Endothelial cell of hepatic sinusoid (primary cell): Measurements from ENCODE around the gene DOCK1.

Source experiments
- in situ Hi-C: cut with HindIII; loops from 2 replicates; pipeline ENCODE4 v1.10.0; 2017; ENCODE audit warnings: low sequenced_read_pairs

The DOCK1 gene

GRCh38 chr10:127429601-127430312 is 524.5 kb downstream of the DOCK1 start:
- in situ Hi-C loops: no loop called here

GRCh38 chr10:127431525-127431924 is 526.3 kb downstream of the DOCK1 start:
- in situ Hi-C loops: no loop called here

- in situ Hi-C loops: no loop called here
Observed at GRCh38 chr10:127434006-127434405, 528.8 kb downstream of the DOCK1 start.

- in situ Hi-C loops: no loop called here
Observed at GRCh38 chr10:127435246-127435645, 530.0 kb downstream of the DOCK1 start.

GRCh38 chr10:127440371-127440770 is 535.1 kb downstream of the DOCK1 start:
- in situ Hi-C loops: no loop called here

GRCh38 chr10:127441350-127442219 is 536.4 kb downstream of the DOCK1 start:
- in situ Hi-C loops: no loop called here

GRCh38 chr10:127442220-127442525 is 536.9 kb downstream of the DOCK1 start:
- in situ Hi-C loops: no loop called here

- in situ Hi-C loops: no loop called here
Observed at GRCh38 chr10:127444155-127444554, 538.9 kb downstream of the DOCK1 start.

GRCh38 chr10:127447197-127447596 is 542.0 kb downstream of the DOCK1 start:
- in situ Hi-C loops: no loop called here

- in situ Hi-C loops: no loop called here
Observed at GRCh38 chr10:127449490-127449889, 544.3 kb downstream of the DOCK1 start.

GRCh38 chr10:127450644-127451043 is 545.4 kb downstream of the DOCK1 start:
- in situ Hi-C loops: no loop called here

- in situ Hi-C loops: no loop called here
Observed at GRCh38 chr10:127451628-127452027, 546.4 kb downstream of the DOCK1 start.

- in situ Hi-C loops: no loop called here
Observed at GRCh38 chr10:127452568-127452967, 547.3 kb downstream of the DOCK1 start.

- in situ Hi-C loops: no loop called here
Observed at GRCh38 chr10:127453706-127454105, 548.5 kb downstream of the DOCK1 start.

- in situ Hi-C loops: no loop called here
Observed at GRCh38 chr10:127456122-127456521, 550.9 kb downstream of the DOCK1 start.

GRCh38 chr10:127458016-127458810 is 553.0 kb downstream of the DOCK1 start:
- in situ Hi-C loops: no loop called here

GRCh38 chr10:127458829-127459228 is 553.6 kb downstream of the DOCK1 start:
- in situ Hi-C loops: no loop called here

GRCh38 chr10:127459918-127460317 is 554.7 kb downstream of the DOCK1 start:
- in situ Hi-C loops: no loop called here

GRCh38 chr10:127462643-127463295 is 557.5 kb downstream of the DOCK1 start:
- in situ Hi-C loops: no loop called here

GRCh38 chr10:127463548-127463947 is 558.3 kb downstream of the DOCK1 start:
- in situ Hi-C loops: no loop called here

- in situ Hi-C loops: no loop called here
Observed at GRCh38 chr10:127464561-127464960, 559.3 kb downstream of the DOCK1 start.
